ENCODE results near the gene GCK.
"Not testable (repeated sequence)": the region's sequence is repeated elsewhere in the genome, so short reads cannot be mapped to it uniquely, and the experiment has no call there.

Gene GCK

GRCh38 chr7:44128721-44129582, 60.3 kb downstream of the GCK start:
- no peak for ATAC-seq
- TF ChIP-seq ISL1 (CRISPR knock-in tag; IDR thresholded peaks at IDR 0.05) (no peak), ZC3H10 (CRISPR knock-in tag; IDR thresholded peaks at IDR 0.05) (no peak), ZFP3 (CRISPR knock-in tag; IDR thresholded peaks at IDR 0.05) (no peak), CSDC2 (CRISPR knock-in tag; IDR thresholded peaks at IDR 0.05) (no peak), PATZ1 (CRISPR knock-in tag; IDR thresholded peaks at IDR 0.05; ENCODE audit: borderline replicate concordance) (no peak), TCF4 (CRISPR knock-in tag; IDR thresholded peaks at IDR 0.05; ENCODE audit: borderline replicate concordance) (no peak), CREB5 (CRISPR knock-in tag; IDR thresholded peaks at IDR 0.05; ENCODE audit: low read depth) (no peak), SNAI2 (CRISPR knock-in tag; IDR thresholded peaks at IDR 0.05) (no peak), RARB (CRISPR knock-in tag; IDR thresholded peaks at IDR 0.05) (no peak)

- TF ChIP-seq PATZ1 (CRISPR knock-in tag; IDR thresholded peaks at IDR 0.05; ENCODE audit: borderline replicate concordance) (no peak), CSRNP3 (CRISPR knock-in tag; IDR thresholded peaks at IDR 0.05) (no peak), TSHZ2 (CRISPR knock-in tag; IDR thresholded peaks at IDR 0.05) (no peak), PPARA (CRISPR knock-in tag; IDR thresholded peaks at IDR 0.05; ENCODE audit: borderline replicate concordance) (no peak), GLIS3 (CRISPR knock-in tag; IDR thresholded peaks at IDR 0.05) (no peak), CREB5 (CRISPR knock-in tag; IDR thresholded peaks at IDR 0.05; ENCODE audit: low read depth) (no peak), ZFP30 (CRISPR knock-in tag; IDR thresholded peaks at IDR 0.05) (no peak), ARNTL (CRISPR knock-in tag; IDR thresholded peaks at IDR 0.05; ENCODE audit: borderline replicate concordance, low read depth) (no peak), BACH2 (CRISPR knock-in tag; IDR thresholded peaks at IDR 0.05; ENCODE audit: borderline replicate concordance) (no peak), ZFP3 (CRISPR knock-in tag; IDR thresholded peaks at IDR 0.05) (no peak)
- ATAC-seq: no peak
Observed at GRCh38 chr7:44127161-44127560, 62.1 kb downstream of the GCK start.

- ATAC-seq: not testable (repeated sequence)
Observed at GRCh38 chr7:44126574-44126973, 62.7 kb downstream of the GCK start.
